Lower leg skin (tissue), 4 donors: ENCODE data around the gene SPACA7. TPM values are rescaled to one million over a fixed set of nuclear protein-coding genes. Genes with fewer than 3 reads are reported as not detected.

Experiments used
- DNase-seq, 2 donors: peaks; one replicate each; pipeline ENCODE4 v3.0.0-alpha.2; 2019; ENCODE audit warnings: low spot score in 2 of 2
- H3K4me3 ChIP-seq: fragments of 200-600 bp; sonication (generic); 2 replicates; pipeline ENCODE4 v1.5.1; 2017; ENCODE audit warnings: mild to moderate bottlenecking, low read depth; ENCODE audit not compliant: poor library complexity, severe bottlenecking
- CTCF ChIP-seq, 3 donors: fragments of 450-650 bp; IDR thresholded peaks; one replicate each; pipeline ENCODE4 v1.5.1; 2016; ENCODE audit warnings: antibody characterized with exemption in 3 of 3, mild to moderate bottlenecking in 3 of 3, moderate library complexity in 2 of 3
- POLR2A ChIP-seq, 2 donors: fragments of 450-650 bp; IDR thresholded peaks; one replicate each; pipeline ENCODE4 v1.6.1; 2016 to 2017; ENCODE audit warnings: antibody characterized with exemption in 2 of 2, mild to moderate bottlenecking in 1 of 2, moderate library complexity in 1 of 2
- WGBS, 2 donors: methylation state at CpG; one replicate each; pipeline ENCODE4 v1.1.5; 2018; 5-methylcytosine and 5-hydroxymethylcytosine counted together
- intact Hi-C: fragments of 100-400 bp; cut with DNase I; formaldehyde crosslinking; loops from one replicate; pipeline ENCODE4 v1.15.0; 2023; ENCODE audit warnings: low total_unique reads
- total RNA-seq, 4 donors: library from RNA; depleted of rRNA; stranded (reverse); fragments of >200 nt; gene quantifications; one replicate each; pipeline ENCODE4 v1.1.0, GENCODE V29; 2016

Gene SPACA7
- total RNA-seq, 4 donors from 2014 or later = not detected

GRCh38 chr13:112479389-112479788 lies 103.2 kb downstream of the SPACA7 start:
- intact Hi-C loops = no loop called here
- WGBS, 2 donors = 87 to 89% methylated on average over 7 of the region's 7 CpGs
- DNase-seq = no peak

DNA sequence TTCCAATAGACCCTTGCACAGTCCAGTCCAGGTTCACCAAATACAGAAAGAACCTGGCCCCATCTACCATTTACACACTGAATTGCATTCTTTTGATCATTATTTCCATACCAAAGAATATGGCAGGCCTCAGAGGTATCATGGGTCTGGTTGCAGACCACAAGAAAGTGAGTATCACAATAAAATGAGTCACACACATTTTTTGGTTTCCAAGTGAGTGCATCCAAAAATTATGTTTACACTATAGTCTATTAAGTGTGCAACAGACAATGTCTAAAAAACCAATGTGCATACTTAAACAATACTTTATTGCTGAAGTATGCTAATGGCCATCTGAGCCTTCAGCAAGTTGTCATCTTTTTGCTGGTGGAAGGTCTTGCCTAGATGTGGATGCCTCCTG lies 105.3 kb downstream of the SPACA7 start:
- TF ChIP-seq CTCF (IDR thresholded peaks at IDR 0.05) = no peak
- intact Hi-C loops = no loop called here
- no peak overlapping the region for H3K4me3 ChIP-seq
- DNase-seq = no peak

More at GRCh38 chr13:112479389-112479788, 103.2 kb downstream of the SPACA7 start:
- TF ChIP-seq CTCF (IDR thresholded peaks at IDR 0.05) = no peak
- TF ChIP-seq POLR2A (IDR thresholded peaks at IDR 0.05) = no peak
- H3K4me3 ChIP-seq = no peak overlapping the region

DNA sequence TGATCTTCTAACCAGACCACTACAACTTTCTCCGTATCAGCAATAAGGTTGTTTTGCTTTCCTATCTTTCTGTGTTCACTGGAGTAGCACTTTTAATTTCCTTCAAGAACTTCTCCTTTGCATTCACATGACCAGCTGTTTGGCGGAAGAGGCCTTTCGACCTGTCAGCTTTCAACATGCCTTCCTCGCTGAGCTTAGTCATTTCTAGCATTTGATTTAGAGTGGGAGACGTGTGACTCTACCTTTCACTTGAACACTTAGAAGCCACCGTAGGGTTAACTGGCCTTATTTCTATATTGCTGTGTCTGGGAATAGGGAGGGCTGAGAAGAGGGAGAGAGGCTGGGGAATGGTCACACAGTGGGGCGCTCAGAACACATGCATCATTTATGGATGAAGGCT lies 107.1 kb downstream of the SPACA7 start:
- no peak overlapping the region for H3K4me3 ChIP-seq
- DNase-seq = no peak
- intact Hi-C loops = no loop called here
- TF ChIP-seq POLR2A (IDR thresholded peaks at IDR 0.05) (no peak), CTCF (IDR thresholded peaks at IDR 0.05) (no peak)
- 95% methylated on average over 7 of the region's 7 CpGs for WGBS, 2 donors

Other genes with a start within 250 kb of the SPACA7 start
- 10 to 100 TPM; 20.0 to 35.4 (median 22.9) TPM for gene TUBGCP3, start 211.8 kb downstream of the SPACA7 start, total RNA-seq